Colonic mucosa (tissue), 4 donors: ENCODE data around the gene SPCS1. TPM values are rescaled to one million over a fixed set of nuclear protein-coding genes. Genes with fewer than 3 reads are reported as not detected.
A peak's percentile ranks its signal among the peaks of the same experiment; 100 is the strongest.
"Not testable (repeated sequence)": the region's sequence is repeated elsewhere in the genome, so short reads cannot be mapped to it uniquely, and the experiment has no call there.

Experiments
- DNase-seq: peaks from one replicate; pipeline ENCODE4 v3.0.0-alpha.2; 2020
- H3K27ac ChIP-seq: fragments of 200-600 bp; one replicate; pipeline ENCODE4 v1.8.0; 2021
- H3K27me3 ChIP-seq: fragments of 200-600 bp; one replicate; pipeline ENCODE4 v1.8.0; 2021
- H3K36me3 ChIP-seq: fragments of 200-600 bp; one replicate; pipeline ENCODE4 v1.8.0; 2021
- H3K4me1 ChIP-seq: fragments of 200-600 bp; one replicate; pipeline ENCODE4 v1.8.0; 2021; ENCODE audit warnings: mild to moderate bottlenecking
- H3K4me3 ChIP-seq: fragments of 200-600 bp; one replicate; pipeline ENCODE4 v1.8.0; 2021
- H3K9ac ChIP-seq, 2 donors: one replicate each; pipeline ENCODE4 v1.7.0; 2013; ENCODE audit warnings: control low read depth in 2 of 2, low read depth in 2 of 2, low read length in 2 of 2
- H3K9me3 ChIP-seq: fragments of 200-600 bp; one replicate; pipeline ENCODE4 v1.8.0; 2021
- intact Hi-C: fragments of 100-400 bp; cut with DNase I; formaldehyde crosslinking; loops from one replicate; pipeline ENCODE4 v1.14.1; 2022
- total RNA-seq, 2 donors: library from RNA; stranded (reverse); fragmentation: NEBNext Ultra II Directional in 1 of 2; extraction: Animal tissue kit (Norgen Biotek cat#: 25700) in 1 of 2; gene quantifications; one replicate each; pipeline ENCODE4 v1.2.1, GENCODE V29; 2021
- TF ChIP-seq, protein P1 (sequence below): fragments of 200-600 bp; IDR thresholded peaks from one replicate; pipeline ENCODE4 v1.8.0; 2022; ENCODE audit warnings: antibody characterized with exemption, mild to moderate bottlenecking
- donor health status: healthy.
- donor health status: DM: no; HTN: no; CAD: no.
- donor health status: DM: no; HTN: no; CAD: no.

The SPCS1 gene
- total RNA-seq, 2 donors from 2014 or later: 95.6 to 136 TPM

DNA sequence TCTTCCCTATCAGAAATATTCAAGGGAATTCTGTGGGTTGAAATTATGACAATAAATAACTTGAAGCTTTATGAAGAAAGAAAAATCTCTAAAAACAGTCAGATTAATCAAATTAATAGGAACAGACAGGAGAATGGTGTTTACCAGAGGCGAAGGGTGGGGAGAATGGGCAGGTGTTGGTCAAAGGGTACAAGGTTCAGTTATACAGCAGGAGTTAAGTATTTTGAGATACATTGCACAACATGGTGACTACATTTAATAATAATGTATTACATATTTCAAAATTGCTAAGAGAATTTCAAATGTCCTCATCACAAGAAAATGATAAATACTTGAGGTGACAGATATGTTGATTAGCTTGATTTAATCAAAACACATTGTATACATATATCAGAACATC lies 18.6 kb downstream of the SPCS1 start:
- Histone ChIP-seq H3K27ac (no peak overlapping the region), H3K9me3 (no peaks in the 10 kb centered on the region), H3K36me3 (no peaks in the 10 kb centered on the region), H3K9ac (no peak overlapping the region), H3K4me1 (no peaks in the 10 kb centered on the region), H3K27me3 (no peaks in the 10 kb centered on the region), H3K4me3 (no peak overlapping the region)
- TF ChIP-seq, protein P1, sequence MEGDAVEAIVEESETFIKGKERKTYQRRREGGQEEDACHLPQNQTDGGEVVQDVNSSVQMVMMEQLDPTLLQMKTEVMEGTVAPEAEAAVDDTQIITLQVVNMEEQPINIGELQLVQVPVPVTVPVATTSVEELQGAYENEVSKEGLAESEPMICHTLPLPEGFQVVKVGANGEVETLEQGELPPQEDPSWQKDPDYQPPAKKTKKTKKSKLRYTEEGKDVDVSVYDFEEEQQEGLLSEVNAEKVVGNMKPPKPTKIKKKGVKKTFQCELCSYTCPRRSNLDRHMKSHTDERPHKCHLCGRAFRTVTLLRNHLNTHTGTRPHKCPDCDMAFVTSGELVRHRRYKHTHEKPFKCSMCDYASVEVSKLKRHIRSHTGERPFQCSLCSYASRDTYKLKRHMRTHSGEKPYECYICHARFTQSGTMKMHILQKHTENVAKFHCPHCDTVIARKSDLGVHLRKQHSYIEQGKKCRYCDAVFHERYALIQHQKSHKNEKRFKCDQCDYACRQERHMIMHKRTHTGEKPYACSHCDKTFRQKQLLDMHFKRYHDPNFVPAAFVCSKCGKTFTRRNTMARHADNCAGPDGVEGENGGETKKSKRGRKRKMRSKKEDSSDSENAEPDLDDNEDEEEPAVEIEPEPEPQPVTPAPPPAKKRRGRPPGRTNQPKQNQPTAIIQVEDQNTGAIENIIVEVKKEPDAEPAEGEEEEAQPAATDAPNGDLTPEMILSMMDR: no peak
- no peak for DNase-seq
- intact Hi-C loops: no loop called here

- H3K27me3 ChIP-seq, H3K4me1 ChIP-seq, H3K9me3 ChIP-seq, H3K36me3 ChIP-seq, H3K4me3 ChIP-seq, H3K9ac ChIP-seq, H3K27ac ChIP-seq, intact Hi-C loops: not testable (repeated sequence)
- DNase-seq: peak; percentile 29
Measured at GRCh38 chr3:52728753-52729152, 22.8 kb downstream of the SPCS1 start.

DNA sequence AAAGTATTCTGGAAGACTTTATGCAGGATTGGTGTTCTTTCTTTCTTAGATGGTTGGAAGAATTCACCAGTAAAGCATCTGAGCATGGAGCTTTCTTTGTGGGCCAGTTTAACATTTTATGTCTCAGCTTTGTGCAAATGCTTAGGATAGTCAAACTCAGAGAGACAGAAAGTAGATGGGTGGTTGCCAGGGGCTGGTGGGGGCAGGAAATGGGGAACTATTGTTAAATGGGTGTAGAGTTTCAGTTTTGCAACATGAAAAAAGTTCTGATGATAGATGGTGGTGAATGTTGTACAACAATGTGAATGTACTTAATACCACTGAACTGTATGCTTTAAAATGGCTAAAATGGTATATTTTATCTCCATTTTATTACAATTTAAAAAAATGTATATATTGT lies 24.8 kb downstream of the SPCS1 start:
- Histone ChIP-seq H3K9ac (no peak overlapping the region), H3K36me3 (no peaks in the 10 kb centered on the region), H3K4me1 (no peaks in the 10 kb centered on the region), H3K27me3 (no peaks in the 10 kb centered on the region), H3K9me3 (no peaks in the 10 kb centered on the region), H3K4me3 (no peak overlapping the region), H3K27ac (no peak overlapping the region)
- intact Hi-C loops: no loop called here
- no peak for DNase-seq
- TF ChIP-seq, protein P1: no peak

DNA sequence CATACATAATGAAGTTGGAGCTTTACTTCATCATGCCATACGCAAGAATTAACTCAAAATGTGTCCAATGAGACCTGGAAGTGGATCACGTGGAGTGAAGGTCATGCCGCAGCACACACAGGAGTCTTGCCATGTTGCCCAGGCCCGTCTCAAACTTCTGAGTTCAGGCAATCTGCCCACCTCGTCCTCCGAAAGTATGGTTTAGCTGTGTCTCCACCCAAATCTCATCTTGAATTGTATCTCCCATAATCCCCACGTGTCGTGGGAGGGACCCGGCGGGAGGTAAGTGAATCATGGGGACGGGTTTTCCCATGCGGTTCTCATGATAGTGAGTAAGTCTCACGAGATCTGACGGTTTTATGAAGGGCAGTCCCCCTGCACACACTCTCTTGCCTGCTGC lies 25.7 kb downstream of the SPCS1 start:
- intact Hi-C loops: no loop called here
- Histone ChIP-seq H3K4me1 (no peaks in the 10 kb centered on the region), H3K27me3 (no peaks in the 10 kb centered on the region), H3K9me3 (no peaks in the 10 kb centered on the region), H3K4me3 (no peak overlapping the region), H3K9ac (no peak overlapping the region), H3K27ac (no peak overlapping the region), H3K36me3 (no peaks in the 10 kb centered on the region)
- no peak for DNase-seq
- TF ChIP-seq, protein P1: no peak

GRCh38 chr3:52733256-52733891 lies 27.5 kb downstream of the SPCS1 start:
- H3K36me3 ChIP-seq: no peaks in the 10 kb centered on the region
- DNase-seq: no peak
- intact Hi-C loops: no loop called here

GRCh38 chr3:52739730-52740129 lies 33.8 kb downstream of the SPCS1 start:
- Histone ChIP-seq H3K9ac (no peak overlapping the region), H3K36me3 (no peaks in the 10 kb centered on the region), H3K27me3 (no peaks in the 10 kb centered on the region), H3K27ac (no peak overlapping the region), H3K4me3 (no peak overlapping the region), H3K9me3 (no peaks in the 10 kb centered on the region), H3K4me1 (no peaks in the 10 kb centered on the region)
- intact Hi-C loops: loop anchor here (10.0 kb wide), 1 partner anchor 335 kb away; no protein-coding TSS in a partner anchor
- DNase-seq: no peak
- TF ChIP-seq, protein P1: no peak

More at GRCh38 chr3:52733256-52733891, 27.5 kb downstream of the SPCS1 start:
- no peak overlapping the region for H3K27ac ChIP-seq
- H3K27me3 ChIP-seq: no peaks in the 10 kb centered on the region
- no peaks in the 10 kb centered on the region for H3K9me3 ChIP-seq
- no peak overlapping the region for H3K9ac ChIP-seq
- H3K4me3 ChIP-seq: no peak overlapping the region
- TF ChIP-seq, protein P1: no peak
- H3K4me1 ChIP-seq: no peaks in the 10 kb centered on the region
